Fibroblast of skin of scalp (primary cell): Measurements from ENCODE around the gene VWA5A.
"Not testable (repeated sequence)": the region's sequence is repeated elsewhere in the genome, so short reads cannot be mapped to it uniquely, and the experiment has no call there.

ENCODE experiments used
- DNase-seq: peaks from one replicate; pipeline ENCODE4 v3.0.0-alpha.2; 2013

VWA5A gene

DNA sequence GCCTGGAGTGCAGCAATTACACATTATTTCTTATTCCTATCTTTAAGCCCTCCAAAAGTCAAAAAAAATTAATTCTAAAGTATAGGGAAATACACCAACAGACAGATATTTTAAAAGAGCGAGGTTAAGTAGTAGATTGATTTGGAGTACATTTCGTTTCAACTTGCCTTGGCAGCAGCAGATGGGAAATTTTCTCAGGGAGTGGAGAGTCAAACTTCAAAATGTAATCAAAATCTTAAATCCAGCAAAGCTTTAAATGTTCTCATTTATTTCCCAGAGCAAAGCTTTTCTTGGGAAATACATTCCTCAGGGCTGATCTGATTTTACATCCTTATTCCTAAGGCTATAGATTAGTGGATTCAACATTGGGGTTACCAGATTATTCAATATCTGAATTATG, 21.9 kb upstream of the VWA5A start:
- no peak for DNase-seq

DNA sequence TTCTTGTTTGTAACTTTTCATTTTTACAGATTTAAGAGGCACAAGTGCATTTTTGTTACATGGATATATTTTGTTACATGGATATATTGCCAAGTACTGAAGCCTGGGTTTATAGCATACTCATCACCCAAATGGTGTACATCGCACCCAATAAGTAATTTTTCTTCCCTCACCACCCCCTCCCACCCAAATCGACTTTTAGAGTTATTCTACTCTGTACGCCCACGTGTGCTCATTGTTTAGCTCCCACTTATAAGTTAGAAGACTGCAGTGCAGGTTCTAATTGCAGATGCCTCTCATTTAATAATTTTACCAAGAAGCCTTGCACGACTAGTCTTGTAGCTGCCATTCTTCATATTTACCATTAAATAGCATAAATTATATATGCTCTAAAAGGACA, 20.5 kb upstream of the VWA5A start:
- no peak for DNase-seq

DNA sequence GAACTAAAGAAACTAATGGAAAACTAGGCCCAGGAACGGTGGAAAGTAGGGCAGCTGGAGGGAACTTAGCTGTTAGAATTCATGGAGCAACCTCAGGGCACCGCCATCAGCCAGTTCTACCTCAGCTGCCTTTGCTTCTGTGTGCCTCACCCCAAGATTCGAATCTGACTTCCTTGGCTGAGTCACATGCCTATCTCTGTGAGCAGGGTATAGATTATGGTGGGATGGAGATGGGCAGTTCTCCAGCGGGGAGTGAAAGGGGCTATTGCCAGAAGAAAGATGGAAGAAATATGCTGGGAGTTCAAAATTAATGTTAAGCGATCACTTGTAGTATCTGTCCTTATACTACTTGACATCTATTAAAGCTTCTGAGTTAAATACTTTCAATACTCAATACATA, 18.9 kb upstream of the VWA5A start:
- no peak for DNase-seq

DNA sequence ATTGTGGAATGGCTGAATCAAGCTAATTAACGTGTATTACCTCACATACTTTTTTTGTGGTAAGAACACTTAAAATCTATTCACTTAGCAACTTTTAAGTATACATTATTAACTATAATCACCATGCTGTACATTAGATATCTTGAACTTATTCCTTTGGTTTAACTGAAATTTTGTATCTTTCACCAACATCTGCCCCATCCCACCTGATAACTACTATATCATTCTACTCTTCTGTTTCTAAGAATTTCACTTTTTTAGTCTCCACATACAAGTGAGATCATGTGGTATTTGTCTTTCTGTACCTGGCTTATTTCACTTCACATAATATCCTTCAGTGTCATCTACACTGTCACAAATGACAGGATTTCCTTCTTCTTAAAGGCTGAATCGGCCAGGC, 17.1 kb upstream of the VWA5A start:
- no peak for DNase-seq

DNA sequence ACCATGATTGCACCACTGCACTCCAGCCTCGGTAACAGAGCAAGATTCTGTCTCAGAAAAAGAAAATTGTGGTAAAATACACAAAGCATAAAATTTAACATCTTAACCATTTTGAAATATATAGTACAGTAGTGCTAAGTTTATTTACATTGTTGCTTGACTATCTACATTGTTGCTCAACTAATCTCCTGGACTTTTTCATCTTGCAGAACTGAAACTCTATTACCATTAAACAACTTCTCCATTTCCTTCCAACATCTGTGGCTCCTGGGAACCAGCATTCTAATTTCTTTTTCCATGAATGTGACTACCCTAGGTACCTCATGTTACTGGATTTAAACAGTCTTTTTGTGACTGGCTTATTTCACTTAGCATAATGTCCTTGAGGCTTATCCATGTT, 13.5 kb upstream of the VWA5A start:
- no peak for DNase-seq

DNA sequence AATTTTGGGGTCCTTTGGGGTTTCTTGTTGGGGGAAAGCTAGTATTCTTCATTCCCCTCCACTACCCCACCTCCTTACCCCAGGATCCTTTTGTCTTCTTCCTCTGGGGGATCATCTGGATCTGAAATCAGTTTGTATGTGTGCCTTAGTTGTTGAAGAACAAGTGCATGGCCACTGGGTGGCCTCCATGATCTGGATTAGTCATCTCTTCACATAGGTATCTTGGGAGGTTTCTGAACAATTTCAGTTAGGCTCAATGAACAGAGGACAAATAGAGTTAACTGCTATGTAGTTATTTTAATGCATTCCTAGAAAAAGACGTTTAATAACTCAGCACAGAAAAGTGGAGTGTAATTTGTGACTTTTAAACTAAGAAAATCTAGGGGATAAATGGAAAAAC, 7.1 kb upstream of the VWA5A start:
- DNase-seq: peak; percentile 7

DNA sequence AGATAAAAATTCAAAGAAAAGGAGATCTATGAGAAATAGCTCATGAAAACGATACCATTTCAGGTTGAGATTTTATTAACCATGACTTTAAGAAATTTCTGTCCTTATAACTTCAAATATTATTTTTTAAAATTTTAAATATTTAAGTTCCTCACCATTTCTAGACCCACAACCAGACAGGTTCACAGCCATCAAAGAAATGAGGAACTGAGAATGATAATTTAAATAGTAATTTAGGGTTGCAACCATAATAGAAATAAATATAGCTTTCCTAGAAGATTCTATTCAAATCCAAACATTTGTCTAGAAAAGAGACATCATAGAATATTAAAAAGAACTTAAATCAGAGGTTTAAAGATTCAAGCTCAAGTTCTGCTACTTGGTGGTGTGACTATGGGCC, 5.9 kb upstream of the VWA5A start:
- DNase-seq: no peak

DNA sequence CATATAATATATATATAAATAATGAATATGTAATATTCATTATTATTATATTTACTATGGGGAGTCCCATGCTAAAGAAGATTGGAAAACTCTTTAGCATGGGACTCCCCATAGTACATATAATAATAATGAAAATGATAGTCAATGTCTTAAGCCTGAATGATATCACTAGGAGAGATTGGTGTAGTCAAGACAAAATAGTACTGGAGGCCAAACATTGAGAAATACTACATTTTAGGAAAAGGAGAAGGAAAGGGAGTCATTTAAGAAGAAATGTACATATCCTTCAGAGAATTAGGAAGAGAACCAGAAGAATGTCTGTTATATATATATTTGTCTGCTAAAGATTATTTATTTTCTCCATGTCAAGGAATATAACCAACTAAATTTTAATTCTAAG, 5.0 kb upstream of the VWA5A start:
- DNase-seq: no peak

DNA sequence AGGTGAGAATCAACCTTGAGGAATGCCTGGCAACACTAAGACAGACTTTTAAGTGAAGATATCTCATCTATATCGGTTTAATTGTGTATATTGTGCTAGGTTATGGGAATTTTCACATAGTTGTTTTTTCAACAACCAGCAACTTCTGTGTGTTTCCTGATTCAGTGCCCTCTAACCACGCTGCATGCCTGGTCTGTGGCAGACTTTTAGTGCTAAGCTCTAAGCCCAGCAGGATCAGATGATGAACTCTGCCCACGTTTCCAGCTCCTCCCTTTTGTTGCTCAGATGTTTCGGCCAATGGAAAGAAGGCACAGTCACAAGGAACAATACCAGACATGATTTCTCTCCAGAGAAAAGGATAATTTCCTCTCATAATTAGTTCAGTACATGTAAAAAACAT, 1.4 kb upstream of the VWA5A start:
- DNase-seq: peak; percentile 9

DNA sequence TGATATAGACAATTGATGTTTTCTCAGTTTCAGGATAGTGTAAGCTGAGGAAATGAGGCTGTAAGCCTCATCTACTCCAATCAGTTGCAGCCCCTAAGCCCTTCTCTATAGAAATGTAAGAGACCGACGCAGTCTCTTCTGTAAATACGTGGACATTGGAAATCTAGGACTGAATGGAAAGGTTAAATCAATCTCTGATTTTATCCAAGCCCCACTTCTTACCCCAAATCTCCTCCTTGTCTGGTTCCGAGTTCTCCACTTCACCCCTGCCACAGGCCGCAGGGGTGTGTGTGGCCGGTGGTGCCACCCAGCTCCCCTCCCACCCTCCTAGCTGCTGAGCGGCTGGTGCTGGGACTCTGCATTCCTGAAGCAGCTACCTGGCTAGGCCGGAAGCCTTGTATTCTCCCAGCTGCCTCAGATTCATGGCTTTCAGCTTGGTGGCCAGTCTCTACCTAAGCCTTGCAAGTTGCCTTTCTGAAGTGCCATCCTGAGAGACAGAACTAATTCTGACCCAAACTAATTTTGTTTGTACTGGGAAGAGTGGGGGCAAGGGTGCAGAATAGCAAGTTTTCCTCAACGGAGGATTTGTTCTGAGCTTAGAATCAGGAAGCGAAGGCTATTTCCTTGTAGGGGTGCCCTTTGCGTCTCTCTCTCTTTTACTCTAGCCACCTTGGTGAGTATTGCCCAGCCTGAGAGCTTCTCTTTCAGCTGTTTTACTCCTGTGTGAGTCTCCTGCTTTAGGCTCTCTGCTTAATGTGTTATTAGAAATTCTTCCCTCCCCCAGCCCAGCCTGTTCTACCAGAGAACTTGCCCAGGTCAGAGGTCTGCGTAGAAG, 749 bp downstream of the VWA5A start:
- peak; percentile 1 for DNase-seq

DNA sequence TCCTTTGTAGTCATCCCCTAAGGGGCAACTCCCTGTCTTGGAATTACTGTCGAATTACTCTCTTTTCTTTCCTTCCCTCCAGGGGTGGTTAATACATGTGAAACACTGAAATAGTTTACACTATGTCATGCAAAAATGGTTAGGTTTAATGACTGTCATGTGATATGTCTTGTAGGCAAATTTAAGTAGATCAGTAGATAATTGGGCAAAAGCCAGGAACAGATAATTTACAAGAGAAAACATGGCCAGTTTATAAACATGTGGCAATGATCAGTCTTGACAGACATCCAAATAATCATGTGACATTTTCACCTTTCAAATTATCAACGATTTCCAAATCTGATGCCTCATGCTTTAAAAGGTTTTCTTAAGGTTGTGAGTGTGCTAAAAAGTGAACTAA, 3.9 kb downstream of the VWA5A start:
- DNase-seq: no peak

DNA sequence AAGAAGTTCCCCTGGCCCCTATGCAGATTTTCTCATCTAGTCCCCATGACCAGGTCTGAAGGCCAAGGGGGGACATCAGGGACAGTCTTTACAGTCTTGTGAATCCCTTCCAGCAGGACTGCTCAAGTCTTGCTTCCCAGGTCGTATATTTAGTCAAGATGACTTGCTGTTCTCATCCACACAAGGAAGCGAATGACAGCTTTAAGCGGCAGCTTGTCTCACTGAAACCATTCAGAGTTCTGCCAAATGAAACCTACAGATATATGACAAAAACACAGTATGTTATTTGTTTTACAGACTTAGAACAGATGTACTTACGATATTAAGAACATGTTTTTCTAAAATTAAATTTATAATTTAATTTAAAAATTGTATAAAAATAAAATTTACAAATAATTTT, 5.6 kb downstream of the VWA5A start:
- DNase-seq: no peak

DNA sequence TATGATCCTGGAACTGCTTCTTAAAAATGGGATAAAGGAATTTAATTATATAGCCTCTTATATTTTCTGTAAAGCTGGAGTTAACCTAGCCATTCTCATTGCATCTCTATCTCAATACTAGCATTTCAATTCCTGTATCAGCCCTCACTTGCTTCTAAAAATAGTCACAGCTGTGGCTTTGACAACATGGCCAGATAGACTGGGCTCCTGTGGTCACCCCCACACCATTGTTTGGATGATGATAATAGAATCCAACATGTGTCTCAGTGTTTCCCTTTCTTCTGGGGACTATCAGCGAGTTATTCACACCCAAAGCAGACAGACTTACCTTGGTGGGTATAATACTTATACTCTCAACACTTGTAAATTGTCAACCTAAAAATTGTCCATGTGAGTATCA, 6.9 kb downstream of the VWA5A start:
- DNase-seq: no peak

DNA sequence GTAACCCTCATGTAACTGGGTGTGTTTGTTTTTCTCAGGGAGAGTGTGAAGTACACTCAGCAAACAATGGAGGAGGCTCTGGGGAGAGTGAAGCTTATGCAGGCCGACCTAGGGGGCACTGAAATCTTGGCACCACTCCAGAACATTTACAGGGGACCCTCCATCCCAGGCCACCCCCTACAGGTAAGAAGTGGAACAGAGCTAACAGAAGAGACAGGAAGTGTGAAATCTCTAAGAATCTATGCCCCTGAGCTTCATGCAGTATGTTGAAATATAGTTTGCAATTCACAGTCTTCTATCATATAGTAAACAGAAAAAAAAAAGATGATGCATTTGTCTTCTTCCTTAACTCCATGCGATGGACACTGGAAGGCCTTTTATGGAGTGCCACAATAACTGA, 8.4 kb downstream of the VWA5A start:
- DNase-seq: no peak

DNA sequence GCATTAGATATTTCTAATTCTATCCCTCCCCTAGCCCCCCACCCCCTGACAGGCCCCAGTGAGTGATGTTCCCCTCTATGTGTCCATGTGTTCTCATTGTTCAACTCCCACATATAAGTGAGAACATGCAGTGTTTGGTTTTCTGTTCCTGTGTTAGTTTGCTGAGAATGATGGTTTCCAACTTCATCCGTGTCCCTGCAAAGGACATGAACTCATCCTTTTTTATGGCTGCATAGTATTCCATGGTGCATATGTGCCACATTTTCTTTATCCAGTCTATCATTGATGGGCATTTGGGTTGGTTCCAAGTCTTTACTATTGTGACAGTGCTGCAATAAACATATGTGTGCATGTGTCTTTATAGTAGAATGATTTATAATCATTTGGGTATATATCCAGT, 11.9 kb downstream of the VWA5A start:
- DNase-seq: not testable (repeated sequence)

DNA sequence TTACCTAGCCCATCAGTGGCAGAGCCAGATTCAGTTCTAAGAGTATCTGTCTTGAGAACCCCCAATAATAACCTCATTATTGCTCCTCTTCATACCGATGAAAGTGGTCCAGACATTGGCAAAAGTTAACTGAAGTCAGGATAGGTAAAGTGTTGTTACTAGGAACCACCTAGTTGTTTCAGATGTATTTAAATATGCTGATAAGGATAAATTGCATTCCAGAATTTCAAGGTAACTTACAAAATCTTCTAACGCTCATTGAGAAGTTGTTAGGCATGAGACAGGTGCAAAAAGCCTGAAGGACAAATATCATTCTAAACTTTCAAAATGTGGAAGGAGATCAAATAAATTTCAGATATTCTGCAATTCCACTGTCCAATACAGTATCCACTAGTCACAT, 27.8 kb downstream of the VWA5A start:
- no peak for DNase-seq

DNA sequence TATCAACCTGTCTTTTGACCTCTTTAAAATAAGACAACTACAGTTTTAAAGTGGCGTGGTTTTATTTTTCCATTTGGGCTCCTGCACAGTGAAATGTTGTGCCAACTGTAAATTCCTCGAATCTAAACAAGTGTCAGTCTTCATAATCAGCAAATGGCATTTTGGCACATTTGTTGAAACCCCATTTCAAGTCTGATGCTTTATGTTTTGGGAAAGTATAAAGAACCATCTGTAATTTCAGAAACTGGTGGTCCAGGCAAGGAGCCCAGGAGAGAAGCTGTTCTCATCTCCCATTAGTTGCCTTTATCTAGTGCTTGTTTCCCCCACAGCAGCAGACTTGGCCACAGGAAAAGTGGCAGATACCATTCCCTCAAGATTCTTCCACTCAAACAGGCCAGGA, 32.7 kb downstream of the VWA5A start:
- no peak for DNase-seq

DNA sequence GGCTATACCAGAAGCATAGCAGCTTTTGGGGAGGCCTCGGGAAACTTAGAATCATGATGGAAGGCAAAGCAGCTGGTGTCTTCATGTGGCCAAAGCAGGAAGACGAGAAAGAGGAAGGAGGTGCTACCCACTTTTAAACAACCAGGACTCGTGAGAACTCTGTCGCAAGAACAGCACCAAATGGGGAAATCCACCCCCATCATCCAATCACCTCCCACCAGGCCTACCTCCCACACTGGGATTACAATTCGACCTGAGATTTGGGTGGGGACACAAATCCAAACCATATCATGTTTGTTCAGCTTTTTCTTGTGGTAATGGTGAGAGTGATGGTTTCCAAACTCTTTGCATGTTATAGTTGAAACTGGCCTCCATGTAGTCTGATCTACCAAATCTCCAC, 35.4 kb downstream of the VWA5A start:
- DNase-seq: no peak

DNA sequence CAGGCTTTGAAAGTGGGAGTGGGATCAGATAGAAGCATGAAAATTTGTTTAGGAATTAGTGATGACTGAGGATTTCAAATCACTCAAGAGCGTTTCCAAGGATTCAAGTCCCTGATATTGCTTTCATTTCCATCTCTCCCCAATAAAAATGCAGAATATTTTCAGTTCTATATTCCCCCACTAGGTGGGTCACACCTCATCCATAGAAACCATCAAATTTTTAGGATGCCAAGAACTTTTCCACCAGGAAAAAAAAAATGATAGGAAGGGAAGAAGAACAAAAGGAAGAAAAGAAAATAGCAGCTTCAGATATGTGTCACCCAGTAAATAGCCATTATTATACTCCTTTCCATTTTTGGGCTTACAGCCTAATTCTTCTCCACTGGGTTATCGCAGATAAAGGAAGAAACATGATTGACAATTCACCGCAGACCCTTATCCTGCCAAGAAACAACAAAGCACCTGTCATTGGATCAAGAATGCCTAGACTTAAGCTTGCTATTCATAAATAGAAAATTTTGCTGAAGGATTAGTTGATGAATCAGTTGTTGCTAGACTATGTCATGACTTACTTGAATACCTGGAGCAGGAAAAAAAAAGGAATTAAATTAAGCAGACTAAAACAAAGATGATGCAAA, 37.6 kb downstream of the VWA5A start:
- no peak for DNase-seq

DNA sequence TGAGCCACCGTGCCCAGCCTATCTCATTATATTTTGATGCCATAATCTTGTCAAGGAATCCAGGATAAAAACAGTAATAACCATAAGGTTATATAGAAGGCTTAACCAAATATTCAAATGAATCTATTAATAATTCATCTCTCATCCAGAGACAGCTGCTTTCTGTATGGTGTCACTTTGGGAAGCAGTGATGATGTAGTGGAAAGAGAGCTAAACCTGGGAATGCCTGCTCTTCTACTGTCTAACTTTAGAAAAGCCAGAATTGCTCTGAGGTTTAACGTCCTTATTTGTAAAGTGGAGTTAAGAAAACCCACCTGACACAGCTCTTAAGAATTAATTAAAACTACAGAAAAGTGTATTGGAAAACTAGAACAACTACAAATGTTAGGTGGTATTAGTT, 38.6 kb downstream of the VWA5A start:
- no peak for DNase-seq

DNA sequence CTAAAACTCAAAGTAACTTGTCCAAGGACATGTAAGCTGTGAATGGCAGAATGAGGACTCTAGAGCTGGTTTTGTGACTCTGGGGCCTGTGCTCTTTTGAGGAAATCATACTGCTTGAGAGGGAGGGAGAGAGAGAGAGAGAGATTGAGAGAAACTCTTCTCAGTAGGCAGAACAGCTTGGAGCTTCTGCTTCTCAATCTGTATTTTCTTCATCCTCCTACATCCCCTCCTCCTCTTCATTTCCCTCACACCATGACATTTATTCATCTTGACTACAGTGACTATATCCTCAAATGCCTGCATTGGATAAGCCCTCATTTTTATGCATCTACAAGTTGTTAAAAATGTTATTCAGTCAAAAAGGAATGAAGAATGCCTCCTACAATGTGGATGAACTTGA, 44.2 kb downstream of the VWA5A start:
- DNase-seq: no peak

DNA sequence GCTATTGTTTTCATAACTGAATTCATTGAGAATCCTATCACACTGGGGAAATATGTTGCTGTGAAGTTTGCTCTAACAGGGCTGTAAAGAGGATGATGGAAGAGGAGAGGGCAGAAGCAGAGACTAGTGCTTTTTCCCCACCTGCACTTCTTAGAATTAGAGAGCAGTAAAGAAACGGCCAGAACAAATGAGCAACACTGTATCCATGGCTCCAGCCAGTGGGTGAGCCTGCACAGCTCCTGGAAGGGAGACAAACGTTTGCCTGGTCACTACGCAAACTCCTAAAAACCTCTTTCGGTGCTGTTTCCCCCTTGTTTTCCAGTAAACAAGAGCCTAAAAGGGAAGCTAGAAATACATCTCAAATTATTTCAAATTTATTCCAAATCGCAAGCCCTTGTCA, 45.7 kb downstream of the VWA5A start:
- DNase-seq: no peak

DNA sequence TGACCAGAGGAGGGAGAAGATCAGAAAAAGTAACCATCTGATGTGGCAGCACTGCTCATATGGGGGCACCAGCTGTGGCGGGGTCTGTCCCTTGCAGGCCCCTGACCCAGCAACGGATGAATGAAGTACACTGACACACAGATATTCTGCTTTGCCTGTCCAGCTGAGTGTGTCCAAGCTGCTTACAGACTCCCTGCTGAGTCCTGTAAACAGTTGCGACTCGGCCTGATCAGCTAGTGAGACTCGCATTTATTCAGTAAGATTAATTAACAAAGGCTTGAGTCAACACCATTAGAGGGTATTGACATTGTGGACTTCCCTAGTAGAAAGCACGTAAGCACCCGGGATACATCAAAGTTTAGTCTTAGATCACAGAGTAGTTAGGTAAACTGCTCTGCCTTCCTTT, 52.6 kb downstream of the VWA5A start:
- DNase-seq: no peak

DNA sequence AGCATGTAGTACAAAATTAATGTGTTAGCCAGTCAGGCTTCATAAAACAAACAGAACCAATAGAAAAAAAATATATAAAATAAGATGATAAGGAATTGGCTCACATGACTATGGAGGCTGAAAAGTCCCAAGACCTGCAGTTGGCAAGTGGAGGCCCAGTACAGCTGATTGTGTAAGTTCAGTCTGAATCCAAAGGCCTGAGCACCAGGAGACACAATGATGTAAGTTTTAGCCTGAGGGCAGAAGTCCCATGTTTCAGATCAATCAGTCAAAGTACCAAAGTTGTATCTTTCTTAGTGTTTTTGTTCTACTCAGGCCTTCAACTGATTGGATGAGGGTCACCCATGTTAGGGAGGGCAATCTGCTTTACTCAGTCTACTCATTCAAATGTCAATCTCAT, 53.5 kb downstream of the VWA5A start:
- DNase-seq: no peak

DNA sequence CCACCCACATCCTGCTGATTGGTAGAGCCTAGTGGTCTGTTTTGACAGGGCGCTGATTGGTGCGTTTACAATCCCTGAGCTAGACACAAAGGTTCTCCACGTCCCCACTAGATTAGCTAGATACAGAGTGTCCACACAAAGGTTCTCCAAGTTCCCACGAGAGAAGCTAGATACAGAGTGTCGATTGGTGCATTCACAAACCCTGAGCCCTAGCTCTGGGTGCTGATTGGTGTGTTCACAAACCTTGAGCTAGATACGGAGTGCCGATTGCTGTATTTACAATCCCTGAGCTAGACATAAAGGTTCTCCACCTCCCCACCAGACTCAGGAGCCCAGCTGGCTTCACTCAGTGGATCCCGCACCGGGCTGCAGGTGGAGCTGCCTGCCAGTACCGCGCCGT, 55.1 kb downstream of the VWA5A start:
- DNase-seq: not testable (repeated sequence)
